Activated T-cell treated with anti-CD3 and anti-CD28 coated beads for 1 hour (primary cell): ENCODE data around the gene OR52J3.
"Not testable (repeated sequence)": the region's sequence is repeated elsewhere in the genome, so short reads cannot be mapped to it uniquely, and the experiment has no call there.

Source experiments
- DNase-seq: peaks from one replicate; pipeline ENCODE4 v3.0.0-alpha.2; 2020; ENCODE audit warnings: low read depth

The OR52J3 gene

DNA sequence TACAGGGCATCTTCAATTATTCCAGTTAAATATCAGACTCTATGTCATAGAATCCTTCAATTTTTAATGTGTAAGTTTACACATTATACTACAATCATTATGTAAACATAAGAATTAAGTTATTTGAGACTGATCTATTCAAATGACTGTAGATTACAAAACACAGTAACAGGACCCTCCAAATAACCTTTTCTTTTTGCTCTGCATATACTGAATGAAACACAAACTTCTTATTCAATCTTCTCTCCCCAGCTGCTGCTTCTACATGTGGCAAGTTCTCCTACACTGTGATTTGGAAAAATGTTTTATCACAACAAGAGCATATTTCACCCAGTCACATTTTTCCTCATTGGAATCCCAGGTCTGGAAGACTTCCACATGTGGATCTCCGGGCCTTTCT lies at the start of gene OR52J3:
TSS of gene OR52J3 (plus strand) at position 301 of the 400 bp plus-strand sequence. CDS start at position 301, 0 bp downstream.
- no peak for DNase-seq

DNA sequence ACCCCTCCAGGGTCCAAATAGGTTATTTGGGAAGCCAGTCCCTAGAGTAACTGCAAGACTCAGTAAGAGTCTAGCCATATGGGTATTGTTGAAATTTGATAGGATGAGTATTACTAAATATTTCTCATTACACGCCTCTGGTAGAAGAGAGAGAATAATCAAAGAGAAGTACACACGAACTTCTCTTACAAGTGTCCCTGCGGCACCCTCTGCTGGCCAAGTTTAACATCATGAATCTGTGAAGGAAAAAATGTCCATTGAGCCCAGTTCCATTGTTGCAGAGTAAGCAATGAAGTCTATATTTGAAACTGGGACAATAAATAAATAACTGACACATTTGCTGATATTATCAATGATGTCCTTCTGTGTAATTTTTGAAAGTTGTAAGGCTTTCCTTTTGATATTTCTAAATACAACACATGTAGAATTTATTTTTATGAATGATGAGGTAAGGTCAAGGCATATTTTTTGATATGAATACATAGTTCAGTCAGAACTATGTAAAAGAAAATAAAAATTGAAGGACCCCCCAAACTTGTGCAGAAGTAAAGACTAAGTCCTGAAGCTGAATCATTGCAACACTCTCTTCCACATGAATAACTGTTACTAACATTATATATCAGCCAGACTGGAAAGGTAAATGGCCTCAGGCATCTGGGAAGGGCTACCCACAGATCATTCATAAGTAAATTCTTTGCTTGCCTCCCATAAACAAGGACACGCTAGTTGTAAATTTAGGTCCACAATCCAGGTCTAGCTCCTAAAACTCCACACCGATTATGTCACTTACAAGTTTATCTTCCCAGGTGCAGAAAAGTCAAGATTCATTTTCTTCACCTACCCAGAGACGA lies 41.7 kb upstream of the OR52J3 start:
- DNase-seq: no peak

DNA sequence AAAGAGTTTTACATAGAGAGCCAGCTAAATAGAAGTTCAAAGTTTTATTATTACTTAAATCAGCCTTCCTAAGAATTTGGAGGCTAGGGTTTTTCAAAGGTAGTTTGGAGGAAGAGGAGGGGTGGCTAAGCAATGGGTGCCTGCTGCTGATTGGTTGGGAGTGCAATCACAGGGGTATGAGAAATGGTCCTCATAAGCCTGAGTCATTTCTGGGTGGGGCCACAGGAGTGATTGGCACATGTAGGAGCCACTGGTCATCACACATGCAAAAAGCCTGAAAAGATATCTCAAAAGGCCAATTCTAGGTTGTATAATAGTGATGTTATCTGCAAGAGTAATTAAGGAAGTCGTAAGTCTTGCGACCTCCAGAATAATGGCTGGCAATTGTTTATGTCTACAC lies 38.8 kb upstream of the OR52J3 start:
- no peak for DNase-seq

DNA sequence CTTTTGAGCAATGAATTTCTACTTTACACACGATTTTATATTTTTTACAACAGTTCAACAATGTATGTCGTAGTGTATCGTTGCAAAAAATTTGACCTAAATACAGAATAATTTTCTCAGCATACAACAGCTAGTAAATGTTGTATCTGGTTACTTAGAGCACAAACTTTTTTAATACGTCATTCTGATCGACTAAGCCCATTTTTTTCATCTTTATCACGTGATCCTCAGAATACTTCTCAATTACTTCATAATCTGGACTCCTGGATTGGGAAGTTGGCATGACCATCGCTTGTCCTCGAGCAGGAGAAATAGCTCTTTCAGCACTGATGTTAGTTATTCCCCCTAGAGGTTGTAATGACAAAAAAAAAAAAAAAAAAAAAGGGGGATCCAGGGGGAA lies 35.1 kb upstream of the OR52J3 start:
- DNase-seq: no peak

DNA sequence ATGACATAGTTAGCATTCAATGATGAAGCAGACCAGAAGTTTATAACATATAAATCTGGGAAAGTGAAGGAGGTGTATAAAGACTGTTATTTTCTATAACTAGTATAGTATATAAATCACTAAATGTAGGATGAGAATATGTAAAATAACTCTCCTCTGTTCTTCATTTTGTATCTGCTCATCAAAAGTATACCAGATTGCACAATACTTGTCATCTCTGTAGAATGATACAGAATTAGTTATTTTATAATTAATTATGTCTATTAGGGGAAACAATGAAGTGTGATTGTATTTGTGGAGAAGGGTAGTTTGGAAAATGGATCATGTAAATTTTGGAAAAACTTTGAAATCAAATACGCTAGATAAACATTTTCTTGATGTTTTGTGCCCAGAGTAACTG lies 33.3 kb upstream of the OR52J3 start:
- no peak for DNase-seq

DNA sequence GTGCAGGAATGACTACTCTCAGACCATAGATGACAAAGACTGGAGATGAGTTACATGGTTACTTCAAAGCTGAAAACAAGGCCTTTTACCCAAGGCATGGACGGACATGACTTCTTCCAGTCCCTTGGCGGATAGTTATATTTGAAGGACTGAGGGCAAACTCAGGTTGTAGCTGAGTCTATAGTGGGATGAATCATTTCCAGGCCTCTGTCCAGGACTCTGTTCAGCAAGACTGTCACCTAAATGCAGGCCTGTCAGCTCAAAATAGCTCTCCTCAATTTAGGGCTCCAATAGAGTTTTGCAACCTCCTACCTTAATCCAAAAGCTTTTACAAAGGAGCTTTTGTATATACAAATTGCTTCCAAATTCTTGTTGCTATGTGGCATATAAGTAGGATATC lies 24.3 kb upstream of the OR52J3 start:
- DNase-seq: no peak

DNA sequence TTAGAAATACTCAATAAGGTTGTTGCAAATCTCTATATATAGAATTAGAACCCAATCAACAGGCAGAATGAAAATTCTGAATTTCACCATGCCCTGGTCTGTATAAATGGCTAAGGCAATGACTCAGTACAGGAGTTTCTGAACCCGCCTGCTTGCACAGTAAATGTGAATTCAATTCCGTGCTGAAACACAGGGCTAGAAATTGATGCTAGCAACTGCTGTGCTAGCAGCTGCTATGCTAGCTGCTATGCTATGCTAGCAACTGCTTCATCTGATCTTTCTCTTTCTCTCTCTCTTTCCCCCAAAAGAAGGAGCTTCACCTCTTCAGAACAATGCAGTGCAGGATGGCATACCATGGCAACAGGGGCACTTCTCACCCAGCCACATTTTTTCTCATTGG lies 9.7 kb upstream of the OR52J3 start:
- DNase-seq: no peak

DNA sequence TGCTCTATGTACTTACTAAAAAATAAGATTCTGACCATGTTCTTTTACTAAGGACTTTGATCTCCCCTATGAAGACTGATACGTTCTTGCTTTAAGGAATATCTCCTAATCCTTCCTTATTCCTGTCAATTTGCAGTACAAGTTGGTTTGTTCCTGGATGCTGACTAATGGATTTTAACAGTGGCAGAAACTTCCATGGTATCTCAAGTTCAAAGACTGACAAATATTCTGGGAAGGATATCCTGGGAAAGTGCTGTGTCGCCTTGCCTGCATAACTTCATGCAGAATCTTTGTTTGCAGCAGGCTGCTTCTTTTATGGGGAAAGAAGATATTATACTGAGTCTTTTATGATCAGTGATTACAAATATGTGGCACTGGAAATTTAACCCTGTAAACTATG lies 8.4 kb upstream of the OR52J3 start:
- DNase-seq: no peak

DNA sequence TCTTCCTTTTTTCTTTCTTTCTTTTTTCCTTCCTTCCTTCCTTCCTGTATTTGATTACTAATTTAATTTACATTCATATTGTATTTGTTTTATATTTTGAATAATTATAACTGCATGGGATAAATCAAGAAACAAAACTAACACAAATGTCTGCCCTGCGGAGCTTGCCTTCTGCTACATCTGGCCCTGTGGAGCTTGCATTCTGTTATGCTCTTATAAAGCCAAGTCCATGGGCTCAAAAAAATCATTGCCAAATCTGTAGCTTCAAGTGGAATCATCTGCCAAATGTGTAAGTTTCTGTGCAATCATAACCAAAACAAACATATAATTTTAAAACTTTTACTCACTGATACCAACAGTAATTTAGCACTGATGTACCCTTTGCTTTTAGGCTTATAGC lies 8.0 kb upstream of the OR52J3 start:
- no peak for DNase-seq

DNA sequence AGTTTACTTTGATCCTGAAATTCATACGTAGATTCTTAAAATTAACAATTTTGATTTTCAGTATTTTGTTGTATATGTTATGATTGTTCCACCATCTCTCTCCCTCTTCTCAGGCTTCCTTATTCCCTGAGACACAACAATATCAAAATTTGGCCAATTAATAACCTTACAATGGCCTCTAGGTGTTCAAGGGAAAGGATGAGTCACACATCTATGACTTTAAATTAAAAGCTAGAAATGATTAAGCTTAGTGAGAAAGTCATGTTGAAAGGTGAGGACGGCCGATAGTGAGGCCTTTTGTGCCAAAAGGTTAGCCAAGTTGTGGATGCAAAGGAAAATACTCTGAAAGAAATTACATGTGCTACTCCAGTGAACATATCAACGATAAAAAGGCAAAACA lies 5.5 kb upstream of the OR52J3 start:
- no peak for DNase-seq

DNA sequence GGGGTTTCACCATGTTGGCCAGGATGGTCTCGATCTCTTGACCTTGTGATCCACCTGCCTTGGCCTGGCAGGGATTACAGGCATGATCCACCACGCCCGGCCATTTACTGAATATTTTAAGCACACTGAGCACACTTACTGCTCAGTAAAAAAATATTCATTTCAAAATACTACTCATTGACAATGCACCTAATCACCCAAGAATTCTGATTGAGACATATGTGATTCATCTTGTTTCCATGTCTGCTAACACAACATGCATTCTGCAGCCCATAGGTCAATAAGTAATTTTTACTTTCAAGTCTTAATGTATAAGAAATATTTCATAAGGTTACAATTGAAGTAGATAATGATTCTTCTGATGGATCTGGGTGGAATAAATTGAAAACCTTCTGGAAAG lies 4.2 kb upstream of the OR52J3 start:
- no peak for DNase-seq

DNA sequence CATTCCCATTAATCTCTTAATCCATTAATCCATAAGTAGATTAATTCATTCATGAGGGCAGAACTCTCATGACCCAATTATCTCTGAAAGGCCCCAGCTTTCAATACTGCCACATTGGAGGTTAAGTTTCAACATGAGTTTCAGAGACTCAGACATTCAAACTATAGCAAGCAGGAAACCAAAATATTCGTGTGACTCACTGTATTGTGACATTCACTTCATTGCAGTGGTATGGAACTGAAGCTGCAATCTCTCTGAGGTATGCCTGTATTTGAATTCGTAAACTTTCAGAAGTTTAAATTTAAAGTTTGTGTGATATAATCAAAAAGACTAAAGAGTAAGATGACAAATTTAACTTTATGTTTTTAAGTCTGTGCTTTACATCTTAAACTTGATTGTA lies 2.9 kb upstream of the OR52J3 start:
- no peak for DNase-seq

DNA sequence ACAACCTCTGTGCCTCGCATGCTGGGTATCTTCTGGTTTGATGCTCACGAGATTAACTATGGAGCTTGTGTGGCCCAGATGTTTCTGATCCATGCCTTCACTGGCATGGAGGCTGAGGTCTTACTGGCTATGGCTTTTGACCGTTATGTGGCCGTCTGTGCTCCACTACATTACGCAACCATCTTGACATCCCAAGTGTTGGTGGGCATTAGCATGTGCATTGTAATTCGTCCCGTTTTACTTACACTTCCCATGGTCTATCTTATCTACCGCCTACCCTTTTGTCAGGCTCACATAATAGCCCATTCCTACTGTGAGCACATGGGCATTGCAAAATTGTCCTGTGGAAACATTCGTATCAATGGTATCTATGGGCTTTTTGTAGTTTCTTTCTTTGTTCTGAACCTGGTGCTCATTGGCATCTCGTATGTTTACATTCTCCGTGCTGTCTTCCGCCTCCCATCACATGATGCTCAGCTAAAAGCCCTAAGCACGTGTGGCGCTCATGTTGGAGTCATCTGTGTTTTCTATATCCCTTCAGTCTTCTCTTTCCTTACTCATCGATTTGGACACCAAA lies 516 bp downstream of the OR52J3 start:
- no peak for DNase-seq

DNA sequence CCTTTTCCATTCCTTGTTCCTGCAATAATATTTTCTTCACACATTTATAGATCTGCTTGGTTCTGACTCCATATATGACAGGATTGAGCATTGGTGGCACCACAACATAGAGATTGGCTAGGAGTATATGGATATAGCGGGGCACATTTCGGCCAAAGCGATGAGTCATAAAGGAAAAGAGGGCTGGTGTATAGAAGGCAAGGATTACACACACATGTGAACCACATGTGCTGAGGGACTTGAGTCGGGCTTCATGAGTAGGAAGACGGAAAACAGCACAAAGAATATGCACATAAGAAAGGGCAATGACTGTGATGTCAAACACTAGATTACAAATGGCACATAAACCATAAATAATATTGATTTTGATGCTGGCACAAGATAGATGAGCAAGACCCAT lies 12.4 kb downstream of the OR52J3 start:
- not testable (repeated sequence) for DNase-seq

DNA sequence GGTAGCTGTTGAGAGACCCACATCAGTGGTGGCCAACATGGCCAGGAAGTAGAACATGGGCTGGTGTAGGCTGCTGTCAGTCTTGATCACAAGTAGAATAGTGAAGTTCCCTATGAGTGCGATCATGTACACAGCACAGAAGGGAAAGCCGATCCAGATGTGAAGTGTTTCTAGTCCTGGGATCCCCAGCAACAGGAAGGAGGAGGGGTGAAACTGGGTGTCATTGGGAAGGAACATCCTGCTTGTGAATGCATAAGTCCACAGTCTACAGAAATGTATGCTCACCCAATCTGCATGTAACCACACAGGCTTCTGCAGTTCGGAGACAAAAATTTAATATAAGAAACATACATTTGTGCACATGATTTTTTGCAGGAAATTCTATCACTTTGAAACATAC lies 13.1 kb downstream of the OR52J3 start, which contains the start of gene OR52E2:
TSS of gene OR52E2 (minus strand) at position 237 of the 400 bp plus-strand sequence. CDS start at position 237, 0 bp downstream.
- no peak for DNase-seq

DNA sequence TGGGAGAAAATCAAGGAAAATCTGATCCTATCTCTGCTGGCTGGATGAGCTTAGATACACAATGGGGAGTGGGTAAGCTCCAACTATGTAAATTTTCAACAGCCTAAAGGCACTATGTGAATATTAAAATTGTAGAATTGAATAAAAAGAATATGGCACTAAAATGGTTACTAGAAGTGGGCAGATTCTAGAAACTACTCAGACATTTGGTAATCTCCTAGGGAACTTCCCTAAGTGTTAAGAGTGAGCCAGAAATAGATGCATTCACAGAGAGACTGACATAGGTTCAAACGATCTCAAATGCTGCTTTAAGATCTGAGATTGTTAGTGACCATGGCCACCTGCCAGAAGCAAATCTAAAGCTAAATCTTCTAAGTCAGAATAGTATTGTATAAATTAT lies 18.7 kb downstream of the OR52J3 start:
- no peak for DNase-seq

DNA sequence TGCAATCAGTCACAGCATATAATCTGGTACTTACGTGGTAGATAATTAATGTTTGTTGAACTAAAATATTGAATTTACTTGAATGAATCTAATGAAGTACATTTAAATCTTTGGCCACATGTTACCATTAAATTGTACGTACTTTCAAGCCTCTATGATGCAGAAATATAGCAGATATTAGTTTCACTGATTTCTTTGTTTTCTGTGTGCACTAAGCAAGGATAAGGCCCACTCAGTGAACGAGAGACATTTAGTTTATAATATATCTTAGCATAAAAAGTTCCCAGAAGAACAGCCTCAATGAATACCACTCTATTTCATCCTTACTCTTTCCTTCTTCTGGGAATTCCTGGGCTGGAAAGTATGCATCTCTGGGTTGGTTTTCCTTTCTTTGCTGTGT lies 22.9 kb downstream of the OR52J3 start, which contains the start of gene OR52E1:
TSS of gene OR52E1 (plus strand) at position 301 of the 400 bp plus-strand sequence.
- no peak for DNase-seq

DNA sequence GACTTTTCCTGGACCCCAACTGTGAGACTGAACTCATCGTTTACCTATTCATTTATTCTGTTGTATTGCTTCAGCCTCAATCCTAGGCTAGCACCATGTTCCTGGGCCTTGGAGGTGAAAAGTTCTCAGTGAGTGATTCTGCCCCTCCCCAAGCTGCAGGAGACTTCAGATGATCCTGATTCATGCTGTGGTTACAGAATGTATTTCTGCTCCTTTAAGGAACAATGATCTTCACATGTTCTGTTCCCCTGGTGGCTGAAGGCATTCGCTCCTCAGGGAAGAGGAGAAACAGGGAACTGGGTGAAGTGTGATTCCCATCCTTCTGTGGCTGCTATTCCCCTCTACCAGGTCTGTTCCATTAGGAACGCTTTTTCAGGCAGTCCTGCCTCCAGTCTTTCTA lies 25.5 kb downstream of the OR52J3 start:
- no peak for DNase-seq

DNA sequence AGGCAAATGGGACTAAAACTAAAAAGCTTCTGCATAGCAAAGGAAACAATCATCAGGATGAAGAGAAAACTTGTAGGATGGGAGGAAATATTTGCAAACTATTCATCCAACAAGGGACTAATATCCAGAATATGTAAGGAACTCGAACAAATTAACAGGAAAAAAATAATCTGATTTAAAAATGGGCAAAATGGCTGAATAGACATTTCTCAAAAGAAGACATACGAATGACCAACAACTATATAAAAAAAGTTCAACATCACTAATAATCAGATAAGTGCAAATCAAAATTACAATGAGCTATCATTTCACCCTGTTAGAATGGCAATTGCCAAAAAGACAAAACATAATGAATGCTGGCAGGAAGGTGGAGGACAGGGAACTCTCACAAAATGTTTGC lies 35.1 kb downstream of the OR52J3 start:
- DNase-seq: no peak

DNA sequence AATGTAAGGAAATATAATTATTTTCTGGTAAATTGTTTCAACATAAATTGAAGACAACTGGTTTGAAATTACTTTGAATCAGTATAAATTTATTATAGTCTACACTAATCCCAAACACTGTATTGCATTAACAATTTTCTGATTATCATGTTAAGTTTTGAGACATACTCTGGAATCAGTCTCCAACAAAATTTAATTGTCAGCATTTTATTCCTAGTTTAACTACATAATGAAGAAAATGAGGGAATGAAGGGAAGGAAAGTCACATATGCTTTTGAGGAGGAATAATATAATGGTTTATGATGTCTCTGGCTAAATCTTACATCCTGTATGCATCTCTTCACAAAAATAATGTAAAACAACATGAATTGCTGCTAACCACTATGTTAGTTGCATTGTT lies 37.3 kb downstream of the OR52J3 start:
- no peak for DNase-seq

DNA sequence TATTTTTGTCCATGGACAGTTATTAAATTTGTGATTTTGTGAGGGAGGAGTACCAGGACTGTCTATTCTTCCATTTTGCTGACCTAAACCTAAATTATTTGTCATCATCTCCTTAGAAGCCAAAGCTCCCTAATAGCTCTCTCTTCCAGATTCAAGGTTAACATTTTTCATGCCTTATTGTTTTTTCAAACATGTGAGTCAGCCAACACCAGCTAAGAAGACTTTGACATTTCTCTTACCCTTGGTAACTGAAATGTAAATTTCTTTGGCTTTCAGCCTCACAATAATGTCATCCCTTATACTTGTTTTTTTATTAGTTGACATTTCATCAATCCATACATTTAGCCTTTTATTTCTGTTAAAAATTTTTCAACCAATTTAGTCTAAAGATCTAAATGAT lies 42.2 kb downstream of the OR52J3 start:
- no peak for DNase-seq

DNA sequence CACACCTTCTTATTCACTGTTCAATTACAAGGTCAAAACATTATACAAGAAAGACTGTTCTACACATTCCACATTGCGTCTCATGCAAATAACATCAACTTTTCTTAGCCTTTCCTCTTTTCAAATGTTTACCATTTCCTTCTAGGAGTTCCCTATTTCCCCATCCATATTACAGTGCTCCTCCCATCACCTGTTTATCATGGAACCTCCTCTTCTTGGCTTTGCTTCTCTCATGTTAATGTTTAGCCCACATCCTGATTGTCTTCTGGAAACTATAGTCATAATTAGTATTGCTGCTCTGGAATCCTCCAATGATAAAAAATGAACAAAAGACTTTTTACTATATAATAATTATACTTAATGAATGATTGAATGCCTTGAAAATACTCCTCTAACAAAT lies 44.3 kb downstream of the OR52J3 start:
- no peak for DNase-seq

DNA sequence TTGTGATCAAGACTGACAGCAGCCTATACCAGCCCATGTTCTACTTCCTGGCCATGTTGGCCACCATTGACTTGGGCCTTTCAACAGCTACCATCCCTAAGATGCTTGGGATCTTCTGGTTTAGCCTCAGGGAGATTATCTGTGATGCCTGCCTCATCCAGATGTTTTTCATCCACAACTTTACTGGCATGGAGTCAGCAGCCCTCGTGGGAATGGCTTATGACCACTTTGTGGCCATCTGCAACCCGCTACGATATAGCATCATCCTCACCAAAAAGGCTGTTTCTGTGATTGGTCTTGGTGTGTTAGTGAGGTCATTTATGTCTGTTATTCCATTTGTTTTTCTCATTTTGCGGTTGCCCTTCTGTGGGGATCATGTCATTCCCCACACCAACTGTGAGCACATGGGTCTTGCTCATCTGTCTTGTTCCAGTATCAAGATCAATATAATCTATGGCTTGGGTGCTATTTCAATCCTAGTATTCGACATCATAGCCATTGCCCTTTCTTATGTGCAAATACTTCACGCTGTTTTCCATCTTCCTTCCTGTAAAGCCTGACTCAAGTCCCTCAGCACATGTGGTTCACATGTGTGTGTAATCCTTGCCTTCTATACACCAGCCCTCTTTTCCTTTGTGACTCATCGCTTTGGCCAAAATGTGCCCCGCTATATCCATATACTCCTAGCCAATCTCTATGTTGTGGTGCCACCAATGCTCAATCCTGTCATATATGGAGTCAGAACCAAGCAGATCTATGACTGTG lies 46.7 kb downstream of the OR52J3 start:
- DNase-seq: no peak
